Activated T-cell treated with anti-CD3 and anti-CD28 coated beads for 1 hour (primary cell): ENCODE results near the gene KIAA1671.
"Not testable (repeated sequence)": the region's sequence is repeated elsewhere in the genome, so short reads cannot be mapped to it uniquely, and the experiment has no call there.

Source experiments
- DNase-seq: peaks from one replicate; pipeline ENCODE4 v3.0.0-alpha.2; 2020; ENCODE audit warnings: low read depth

Gene KIAA1671

DNA sequence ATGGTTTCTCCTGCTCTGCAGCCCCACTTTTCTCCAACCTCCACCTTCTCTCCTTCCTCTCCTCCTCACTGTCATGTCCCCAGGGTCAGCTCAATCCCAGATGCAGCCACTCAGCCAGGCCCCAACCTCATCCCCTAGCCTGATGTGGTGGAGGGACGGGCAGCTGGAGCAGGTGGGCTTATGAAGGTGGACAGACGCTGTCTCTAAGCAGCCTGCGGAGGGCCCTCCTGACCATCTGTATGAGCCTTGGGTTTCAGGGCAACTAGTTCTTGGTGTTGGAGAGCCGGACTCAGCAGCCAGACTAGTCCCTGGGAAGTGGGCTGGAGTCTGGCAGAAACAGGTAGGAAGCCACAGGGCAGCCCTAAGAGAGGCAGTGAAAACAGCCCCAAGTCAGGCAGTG, 285.0 kb downstream of the KIAA1671 start:
- no peak for DNase-seq

DNA sequence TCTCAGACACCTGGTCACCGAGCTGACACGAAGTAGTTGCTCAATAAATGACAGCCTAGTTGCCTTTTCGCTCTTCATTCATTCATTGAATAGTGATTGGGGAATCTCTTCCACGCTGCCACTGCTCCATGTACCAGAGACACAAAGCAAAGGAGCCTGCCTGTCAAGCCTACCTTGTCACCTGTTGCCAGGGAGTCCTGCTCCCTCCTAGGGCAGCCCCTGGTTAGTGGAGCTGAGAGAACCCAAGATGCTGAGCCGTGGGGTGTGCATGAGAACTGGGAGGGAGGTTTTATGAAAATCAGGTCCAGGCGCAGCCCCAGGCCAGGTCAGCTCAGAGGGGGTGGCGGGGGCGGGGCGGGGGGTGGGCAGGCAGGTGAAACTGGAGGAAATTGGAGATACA, 285.5 kb downstream of the KIAA1671 start:
- not testable (repeated sequence) for DNase-seq
